ENCODE data around the gene RIPK4.

The RIPK4 gene

DNA sequence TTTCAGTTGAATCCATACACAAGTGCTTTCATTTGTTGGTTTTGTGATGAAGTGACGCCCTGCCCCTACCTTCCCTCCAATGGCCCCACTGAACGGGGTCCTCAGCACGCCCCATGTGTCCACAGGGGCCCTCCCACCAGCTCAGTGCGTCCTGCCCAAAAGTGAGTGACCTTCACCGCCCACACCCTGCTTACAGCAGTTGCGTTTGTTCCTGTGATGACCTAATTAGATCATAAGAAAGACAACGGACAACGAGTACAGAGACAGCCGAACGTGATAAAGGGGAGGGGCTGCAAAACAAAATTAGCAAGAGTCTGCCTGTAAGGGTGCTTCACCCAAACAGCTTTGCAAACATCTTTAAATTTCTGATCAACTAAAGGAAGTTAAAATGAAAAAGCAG is 38.2 kb upstream of the RIPK4 start:
- Histone ChIP-seq H3K36me3 (ENCODE audit: control insufficient read depth in 2 of 2, insufficient read depth in 2 of 2, low read length in 2 of 2) (peaks cover 4 to 11% of the 10 kb centered on the region in 2 donors), H3K27ac (ENCODE audit: low read length) (no peak overlapping the region), H3K9me3 (ENCODE audit: control insufficient read depth in 2 of 2, low read length in 2 of 2) (no peaks in the 10 kb centered on the region), H3K4me3 (ENCODE audit: low read length in 2 of 2) (no peak overlapping the region), H3K9ac (ENCODE audit: low read length in 2 of 2) (no peak overlapping the region), H3K27me3 (ENCODE audit: control insufficient read depth in 1 of 2, insufficient read depth in 2 of 2, low read length in 2 of 2) (no peaks in the 10 kb centered on the region), H3K4me1 (ENCODE audit: control insufficient read depth, insufficient read depth, low read length) (peaks cover 19% of the 10 kb centered on the region)

DNA sequence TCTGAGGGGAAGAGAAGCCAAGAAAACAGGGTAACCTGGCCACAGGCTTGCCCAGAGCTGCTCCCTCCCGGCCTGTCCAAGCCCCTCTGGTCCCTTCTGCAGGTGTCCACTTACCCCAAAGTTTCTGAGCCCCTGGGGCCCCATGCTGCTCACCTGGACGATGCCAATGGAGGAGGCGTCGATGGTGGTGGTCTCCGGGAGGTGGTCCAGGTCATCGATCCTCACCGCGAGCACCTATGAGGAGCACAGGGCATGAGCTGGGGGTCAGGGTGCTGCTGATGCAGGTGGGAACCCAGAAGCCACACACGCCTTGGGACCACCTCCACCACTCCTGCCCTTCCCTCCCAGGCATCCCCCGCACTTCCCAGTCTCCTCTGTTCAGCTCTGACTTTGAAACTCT is 37.5 kb upstream of the RIPK4 start:
- H3K9ac ChIP-seq (ENCODE audit: low read length in 2 of 2) = no peak overlapping the region
- H3K27ac ChIP-seq (ENCODE audit: low read length) = no peak overlapping the region
- no peak overlapping the region for H3K4me3 ChIP-seq (ENCODE audit: low read length in 2 of 2)
- H3K9me3 ChIP-seq (ENCODE audit: control insufficient read depth in 2 of 2, low read length in 2 of 2) = no peaks in the 10 kb centered on the region
- no peaks in the 10 kb centered on the region for H3K27me3 ChIP-seq (ENCODE audit: control insufficient read depth in 1 of 2, insufficient read depth in 2 of 2, low read length in 2 of 2)
- peaks cover 0 to 8% of the 10 kb centered on the region in 2 donors for H3K36me3 ChIP-seq (ENCODE audit: control insufficient read depth in 2 of 2, insufficient read depth in 2 of 2, low read length in 2 of 2)
- H3K4me1 ChIP-seq (ENCODE audit: control insufficient read depth, insufficient read depth, low read length) = peaks cover 19% of the 10 kb centered on the region

DNA sequence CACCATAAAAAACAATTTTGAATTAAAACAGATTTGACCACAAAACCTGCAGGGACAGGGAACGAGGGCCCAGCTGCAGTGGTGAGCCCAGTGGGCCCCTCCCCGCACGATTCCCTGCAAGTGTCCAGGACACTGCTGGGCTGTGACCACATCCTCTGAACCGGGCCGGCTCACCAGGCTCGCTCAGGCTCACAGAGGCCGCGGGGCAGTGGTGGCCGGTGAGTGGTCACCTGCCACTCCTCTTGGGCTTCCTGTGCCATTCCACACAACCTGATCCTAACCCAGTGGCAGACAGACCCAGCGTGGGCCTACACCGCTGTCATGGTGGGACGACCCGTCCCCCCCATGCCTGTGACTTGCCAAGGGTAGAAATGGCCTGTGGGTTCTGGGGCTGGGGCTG is 36.5 kb upstream of the RIPK4 start:
- H3K9ac ChIP-seq (ENCODE audit: low read length in 2 of 2) = no peak overlapping the region
- no peaks in the 10 kb centered on the region for H3K9me3 ChIP-seq (ENCODE audit: control insufficient read depth in 2 of 2, low read length in 2 of 2)
- no peaks in the 10 kb centered on the region for H3K27me3 ChIP-seq (ENCODE audit: control insufficient read depth in 1 of 2, insufficient read depth in 2 of 2, low read length in 2 of 2)
- peak overlapping the region in 1 of 2 donors; percentile 8 for H3K4me3 ChIP-seq (ENCODE audit: low read length in 2 of 2)
- H3K27ac ChIP-seq (ENCODE audit: low read length) = no peak overlapping the region
- peaks cover 3 to 11% of the 10 kb centered on the region in 2 donors for H3K36me3 ChIP-seq (ENCODE audit: control insufficient read depth in 2 of 2, insufficient read depth in 2 of 2, low read length in 2 of 2)
- peaks cover 19% of the 10 kb centered on the region for H3K4me1 ChIP-seq (ENCODE audit: control insufficient read depth, insufficient read depth, low read length)

DNA sequence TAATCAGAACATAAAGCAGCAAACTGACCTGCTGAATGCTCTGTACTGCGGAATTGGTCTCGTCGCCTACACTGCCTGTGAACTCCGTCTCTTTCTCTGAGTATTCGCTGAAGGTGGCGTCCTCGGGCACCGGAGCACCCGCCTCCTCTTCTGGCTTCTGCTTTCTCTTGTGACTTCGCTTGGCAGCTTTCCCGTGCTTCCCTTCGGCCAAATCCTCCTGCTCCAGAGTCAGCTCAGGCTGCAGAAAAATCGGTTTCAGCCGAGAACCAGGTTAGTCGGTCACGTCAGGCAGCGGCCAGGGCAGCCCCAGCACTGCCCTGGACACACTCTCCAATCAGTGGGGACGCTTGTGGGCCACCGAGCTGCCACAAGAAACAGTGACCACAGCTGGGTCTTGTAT is 35.8 kb upstream of the RIPK4 start:
- Histone ChIP-seq H3K9me3 (ENCODE audit: control insufficient read depth in 2 of 2, low read length in 2 of 2) (no peaks in the 10 kb centered on the region), H3K27me3 (ENCODE audit: control insufficient read depth in 1 of 2, insufficient read depth in 2 of 2, low read length in 2 of 2) (no peaks in the 10 kb centered on the region), H3K9ac (ENCODE audit: low read length in 2 of 2) (peak overlapping the region in 1 of 2 donors; percentile 36), H3K4me3 (ENCODE audit: low read length in 2 of 2) (peak overlapping the region in 1 of 2 donors; percentile 60), H3K36me3 (ENCODE audit: control insufficient read depth in 2 of 2, insufficient read depth in 2 of 2, low read length in 2 of 2) (peaks cover 4 to 12% of the 10 kb centered on the region in 2 donors), H3K4me1 (ENCODE audit: control insufficient read depth, insufficient read depth, low read length) (peaks cover 19% of the 10 kb centered on the region), H3K27ac (ENCODE audit: low read length) (no peak overlapping the region)

DNA sequence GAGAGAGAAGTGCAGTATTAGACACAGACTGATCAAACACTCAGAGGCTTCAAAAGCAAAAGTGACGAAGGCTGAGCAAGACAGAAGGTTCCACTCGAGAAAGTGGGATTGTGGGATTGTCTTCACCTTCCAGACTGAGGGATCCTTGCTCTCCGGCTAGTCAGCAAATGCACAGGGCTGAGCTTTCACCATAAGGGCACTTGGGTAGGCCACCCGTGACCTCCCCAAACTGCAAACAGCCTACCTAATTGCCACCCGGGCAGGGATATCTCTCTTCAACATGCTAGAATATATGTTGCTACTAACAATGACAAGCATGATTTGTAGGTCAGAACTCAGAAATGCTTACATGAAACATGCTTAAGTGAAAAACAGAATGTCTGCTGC is 35.3 kb upstream of the RIPK4 start:
- Histone ChIP-seq H3K27me3 (ENCODE audit: control insufficient read depth in 1 of 2, insufficient read depth in 2 of 2, low read length in 2 of 2) (no peaks in the 10 kb centered on the region), H3K4me3 (ENCODE audit: low read length in 2 of 2) (peak overlapping the region in 1 of 2 donors; percentile 60), H3K27ac (ENCODE audit: low read length) (no peak overlapping the region), H3K9me3 (ENCODE audit: control insufficient read depth in 2 of 2, low read length in 2 of 2) (no peaks in the 10 kb centered on the region), H3K9ac (ENCODE audit: low read length in 2 of 2) (peak overlapping the region in 1 of 2 donors; percentile 36), H3K4me1 (ENCODE audit: control insufficient read depth, insufficient read depth, low read length) (peaks cover 19% of the 10 kb centered on the region), H3K36me3 (ENCODE audit: control insufficient read depth in 2 of 2, insufficient read depth in 2 of 2, low read length in 2 of 2) (peaks cover 4 to 12% of the 10 kb centered on the region in 2 donors)

DNA sequence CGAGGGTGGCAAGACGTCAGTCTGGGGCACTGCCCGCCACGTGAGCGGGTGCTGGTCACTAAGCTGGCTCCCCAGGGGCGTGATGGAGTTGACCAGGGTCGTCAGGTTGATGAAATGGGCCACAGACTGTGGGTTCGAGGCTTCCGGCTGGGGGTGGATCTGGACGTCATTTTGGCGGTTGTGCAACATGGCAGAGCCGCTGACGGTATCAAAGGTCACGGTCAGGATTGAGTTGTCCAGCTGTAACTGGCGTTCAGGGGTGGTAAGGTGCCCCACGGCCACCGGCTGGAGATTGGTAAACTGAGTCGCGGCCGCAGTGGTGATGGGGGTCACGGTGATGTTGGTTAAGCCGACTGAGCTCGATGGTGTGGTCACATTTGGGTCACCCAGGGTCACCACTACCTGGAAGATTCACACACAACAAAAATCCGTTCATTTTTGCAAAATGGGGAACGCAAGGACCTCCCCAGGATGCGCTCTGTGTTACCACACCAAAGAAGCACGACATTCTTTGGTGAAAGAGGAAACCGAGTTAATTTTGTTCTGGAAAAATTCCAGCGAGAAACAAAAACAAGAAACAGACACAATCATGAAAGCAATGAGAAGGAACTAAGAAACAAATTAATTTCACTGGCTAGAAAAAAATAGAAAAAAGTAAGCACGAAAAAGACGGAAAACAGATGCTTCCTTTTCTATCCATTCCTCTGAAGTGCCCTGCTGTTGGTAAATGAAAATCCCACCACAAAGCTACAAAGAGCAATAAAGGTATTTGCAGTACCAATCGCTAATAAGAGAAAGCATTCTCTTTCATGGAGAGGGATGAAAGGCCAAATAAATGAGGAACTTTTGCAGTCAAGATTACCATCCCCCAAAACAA is 34.7 kb upstream of the RIPK4 start:
- Histone ChIP-seq H3K27me3 (ENCODE audit: control insufficient read depth in 1 of 2, insufficient read depth in 2 of 2, low read length in 2 of 2) (no peaks in the 10 kb centered on the region), H3K36me3 (ENCODE audit: control insufficient read depth in 2 of 2, insufficient read depth in 2 of 2, low read length in 2 of 2) (peaks cover 4 to 12% of the 10 kb centered on the region in 2 donors), H3K9ac (ENCODE audit: low read length in 2 of 2) (no peak overlapping the region), H3K9me3 (ENCODE audit: control insufficient read depth in 2 of 2, low read length in 2 of 2) (no peaks in the 10 kb centered on the region), H3K27ac (ENCODE audit: low read length) (no peak overlapping the region), H3K4me1 (ENCODE audit: control insufficient read depth, insufficient read depth, low read length) (peaks cover 19% of the 10 kb centered on the region), H3K4me3 (ENCODE audit: low read length in 2 of 2) (no peak overlapping the region)

DNA sequence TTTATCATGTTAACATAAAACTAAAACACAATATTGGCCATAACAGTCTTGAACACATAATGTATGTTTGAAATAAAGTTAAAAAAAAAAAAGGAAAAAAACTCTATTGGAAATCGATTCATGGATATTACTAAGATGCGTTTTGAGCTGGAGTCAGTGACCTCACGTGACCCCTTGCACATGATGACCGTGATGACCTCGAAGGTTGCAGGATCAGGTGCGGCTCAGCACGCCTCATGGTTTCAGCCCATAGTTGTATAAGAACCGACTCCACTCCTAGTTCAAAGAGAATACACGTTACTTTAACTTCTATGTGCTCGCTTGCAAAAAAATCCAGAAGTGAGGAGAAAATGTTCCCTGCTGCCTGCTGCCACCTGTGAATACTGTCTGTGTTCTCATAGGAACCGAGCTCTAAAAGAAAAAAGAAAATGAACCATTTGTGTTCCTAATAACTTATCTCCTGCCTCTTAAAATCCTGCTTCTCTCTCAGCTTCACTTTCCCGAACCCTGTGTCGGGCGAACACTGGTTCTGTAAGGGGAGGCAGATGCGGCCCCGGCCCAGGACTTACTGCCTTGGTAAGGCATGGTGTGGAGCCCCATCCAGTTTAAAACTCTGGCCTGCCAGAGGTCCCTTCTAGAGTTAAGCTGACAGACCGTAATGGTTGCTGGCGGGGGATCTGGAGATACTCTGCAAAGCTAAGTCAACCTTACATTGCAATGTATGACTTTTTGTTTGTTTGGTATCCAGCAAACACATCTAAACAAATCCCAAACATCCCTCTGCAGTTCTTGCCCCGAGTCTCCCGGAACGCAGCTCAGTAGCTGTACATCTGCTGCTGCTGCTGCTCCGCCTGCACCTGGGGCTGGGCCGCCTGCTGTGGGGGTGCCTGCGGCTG is 33.8 kb upstream of the RIPK4 start:
- no peaks in the 10 kb centered on the region for H3K27me3 ChIP-seq (ENCODE audit: control insufficient read depth in 1 of 2, insufficient read depth in 2 of 2, low read length in 2 of 2)
- H3K27ac ChIP-seq (ENCODE audit: low read length) = peak overlapping the region; percentile 11
- H3K4me3 ChIP-seq (ENCODE audit: low read length in 2 of 2) = no peak overlapping the region
- peaks cover 4 to 12% of the 10 kb centered on the region in 2 donors for H3K36me3 ChIP-seq (ENCODE audit: control insufficient read depth in 2 of 2, insufficient read depth in 2 of 2, low read length in 2 of 2)
- H3K9ac ChIP-seq (ENCODE audit: low read length in 2 of 2) = no peak overlapping the region
- no peaks in the 10 kb centered on the region for H3K9me3 ChIP-seq (ENCODE audit: control insufficient read depth in 2 of 2, low read length in 2 of 2)
- H3K4me1 ChIP-seq (ENCODE audit: control insufficient read depth, insufficient read depth, low read length) = peaks cover 19% of the 10 kb centered on the region

DNA sequence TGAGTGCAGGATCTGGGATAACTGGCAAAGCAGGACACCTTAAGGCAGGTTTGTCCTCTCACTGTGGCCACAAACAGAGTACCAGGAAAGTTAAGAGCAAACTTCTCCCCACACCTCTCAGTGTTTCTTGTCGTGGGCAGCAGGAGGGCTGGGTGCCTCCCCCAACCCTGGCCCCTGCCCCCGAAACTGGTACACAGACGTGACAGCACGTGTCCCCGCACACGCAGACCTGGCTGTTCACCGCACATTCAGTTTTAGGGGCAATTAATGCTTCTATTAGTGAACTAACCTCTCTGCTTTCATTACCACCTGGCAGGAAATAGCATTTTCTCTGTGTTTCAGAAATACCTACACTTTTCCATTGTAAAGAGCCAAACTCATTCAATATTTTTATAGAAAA is 32.9 kb upstream of the RIPK4 start:
- no peak overlapping the region for H3K27ac ChIP-seq (ENCODE audit: low read length)
- no peak overlapping the region for H3K4me3 ChIP-seq (ENCODE audit: low read length in 2 of 2)
- peaks cover 4 to 12% of the 10 kb centered on the region in 2 donors for H3K36me3 ChIP-seq (ENCODE audit: control insufficient read depth in 2 of 2, insufficient read depth in 2 of 2, low read length in 2 of 2)
- H3K9ac ChIP-seq (ENCODE audit: low read length in 2 of 2) = no peak overlapping the region
- peaks cover 19% of the 10 kb centered on the region for H3K4me1 ChIP-seq (ENCODE audit: control insufficient read depth, insufficient read depth, low read length)
- no peaks in the 10 kb centered on the region for H3K27me3 ChIP-seq (ENCODE audit: control insufficient read depth in 1 of 2, insufficient read depth in 2 of 2, low read length in 2 of 2)
- H3K9me3 ChIP-seq (ENCODE audit: control insufficient read depth in 2 of 2, low read length in 2 of 2) = no peaks in the 10 kb centered on the region

DNA sequence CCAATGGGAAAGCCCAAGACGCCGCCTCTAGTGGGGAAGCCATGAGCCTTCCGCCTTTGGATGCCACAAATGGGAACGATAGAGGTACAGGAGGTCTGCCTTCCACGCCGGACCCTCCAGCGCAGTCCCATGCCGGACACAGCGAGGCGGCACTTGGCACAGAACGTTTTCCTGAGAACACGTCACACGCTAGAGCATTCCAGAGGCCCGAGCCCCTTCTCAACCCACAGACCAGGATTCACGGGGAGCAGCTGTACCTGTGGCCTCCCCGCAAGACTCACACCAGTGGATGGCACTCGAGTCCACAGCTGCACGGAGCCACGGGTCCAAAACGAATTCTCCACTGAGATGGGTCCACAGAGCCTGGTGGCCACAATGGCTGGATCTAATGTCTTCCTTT is 31.5 kb upstream of the RIPK4 start:
- H3K9me3 ChIP-seq (ENCODE audit: control insufficient read depth in 2 of 2, low read length in 2 of 2) = no peaks in the 10 kb centered on the region
- H3K4me1 ChIP-seq (ENCODE audit: control insufficient read depth, insufficient read depth, low read length) = peaks cover 16% of the 10 kb centered on the region
- H3K4me3 ChIP-seq (ENCODE audit: low read length in 2 of 2) = no peak overlapping the region
- peaks cover 4 to 12% of the 10 kb centered on the region in 2 donors for H3K36me3 ChIP-seq (ENCODE audit: control insufficient read depth in 2 of 2, insufficient read depth in 2 of 2, low read length in 2 of 2)
- H3K27me3 ChIP-seq (ENCODE audit: control insufficient read depth in 1 of 2, insufficient read depth in 2 of 2, low read length in 2 of 2) = no peaks in the 10 kb centered on the region
- H3K27ac ChIP-seq (ENCODE audit: low read length) = no peak overlapping the region
- no peak overlapping the region for H3K9ac ChIP-seq (ENCODE audit: low read length in 2 of 2)

DNA sequence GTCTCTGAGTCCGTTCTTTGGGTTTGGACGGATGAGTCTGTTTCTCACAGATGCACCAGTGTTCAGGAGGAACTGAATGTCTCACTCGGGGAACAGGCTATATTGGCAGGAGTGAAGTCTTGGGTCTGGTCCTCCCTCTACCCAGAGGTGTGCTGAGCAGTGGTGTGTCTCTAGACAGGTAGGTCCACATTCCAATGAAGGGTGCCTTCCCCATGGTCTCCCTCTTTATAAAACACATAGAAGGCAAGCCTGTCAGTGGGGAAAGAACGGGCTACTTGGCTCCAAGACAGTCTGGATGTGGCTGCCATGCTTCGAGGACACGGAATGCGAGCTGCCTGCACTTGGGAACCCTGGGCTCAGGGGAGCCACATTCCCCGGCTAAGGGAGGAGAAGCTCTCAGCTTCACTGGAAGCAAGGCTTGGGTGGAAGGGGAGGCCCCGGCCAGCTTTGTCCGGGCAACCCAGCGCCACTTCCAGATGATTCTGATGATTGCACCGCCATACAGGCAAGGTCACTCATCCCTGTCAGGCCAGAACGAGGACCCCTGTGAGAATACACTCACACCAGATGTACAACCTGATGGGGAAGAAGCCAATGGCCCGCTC is 29.7 kb upstream of the RIPK4 start:
- no peaks in the 10 kb centered on the region for H3K27me3 ChIP-seq (ENCODE audit: control insufficient read depth in 1 of 2, insufficient read depth in 2 of 2, low read length in 2 of 2)
- H3K27ac ChIP-seq (ENCODE audit: low read length) = no peak overlapping the region
- peaks cover 5% of the 10 kb centered on the region for H3K4me1 ChIP-seq (ENCODE audit: control insufficient read depth, insufficient read depth, low read length)
- H3K36me3 ChIP-seq (ENCODE audit: control insufficient read depth in 2 of 2, insufficient read depth in 2 of 2, low read length in 2 of 2) = peaks cover 4 to 12% of the 10 kb centered on the region in 2 donors
- H3K9me3 ChIP-seq (ENCODE audit: control insufficient read depth in 2 of 2, low read length in 2 of 2) = peaks cover 0 to 4% of the 10 kb centered on the region in 2 donors
- H3K9ac ChIP-seq (ENCODE audit: low read length in 2 of 2) = no peak overlapping the region
- H3K4me3 ChIP-seq (ENCODE audit: low read length in 2 of 2) = no peak overlapping the region
